Measurements from ENCODE around the gene PEAK1.

DNA sequence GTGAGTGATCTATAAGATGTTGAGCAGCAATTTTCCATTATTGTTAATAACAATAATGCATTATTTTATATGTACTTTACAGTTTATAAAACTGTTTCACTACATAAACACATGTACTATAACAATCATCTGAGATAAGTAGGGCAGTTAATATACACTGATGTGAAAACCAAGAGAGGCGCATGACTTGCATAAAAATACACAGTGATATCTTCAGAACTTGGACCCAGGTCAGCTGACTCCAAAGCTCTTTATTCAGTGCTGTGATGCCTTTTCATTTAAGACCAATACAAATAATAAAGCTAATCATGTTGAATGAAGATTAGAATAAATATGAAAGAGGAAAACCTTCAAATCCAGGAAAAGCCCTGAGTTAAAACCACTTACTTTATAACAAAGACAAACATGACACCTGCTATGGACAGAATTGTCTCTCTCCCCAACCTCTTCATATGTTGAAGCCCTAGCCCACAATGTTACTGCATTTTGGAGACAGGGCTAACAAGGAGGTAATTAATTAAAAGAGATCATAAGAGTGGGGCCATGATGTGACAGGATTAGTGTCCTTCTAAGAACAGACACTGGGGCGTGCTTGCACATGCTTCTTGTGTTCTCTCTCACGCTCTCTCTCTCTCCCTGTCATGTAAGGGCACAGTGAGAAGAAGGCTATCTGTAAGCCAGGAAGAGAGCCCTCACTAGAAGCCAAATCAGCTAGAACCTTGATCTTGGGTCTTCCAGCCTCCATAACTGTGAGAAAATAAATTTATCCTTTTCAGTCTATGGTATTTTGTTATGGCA, 293.2 kb downstream of the PEAK1 start:
- TF ChIP-seq, protein P1, sequence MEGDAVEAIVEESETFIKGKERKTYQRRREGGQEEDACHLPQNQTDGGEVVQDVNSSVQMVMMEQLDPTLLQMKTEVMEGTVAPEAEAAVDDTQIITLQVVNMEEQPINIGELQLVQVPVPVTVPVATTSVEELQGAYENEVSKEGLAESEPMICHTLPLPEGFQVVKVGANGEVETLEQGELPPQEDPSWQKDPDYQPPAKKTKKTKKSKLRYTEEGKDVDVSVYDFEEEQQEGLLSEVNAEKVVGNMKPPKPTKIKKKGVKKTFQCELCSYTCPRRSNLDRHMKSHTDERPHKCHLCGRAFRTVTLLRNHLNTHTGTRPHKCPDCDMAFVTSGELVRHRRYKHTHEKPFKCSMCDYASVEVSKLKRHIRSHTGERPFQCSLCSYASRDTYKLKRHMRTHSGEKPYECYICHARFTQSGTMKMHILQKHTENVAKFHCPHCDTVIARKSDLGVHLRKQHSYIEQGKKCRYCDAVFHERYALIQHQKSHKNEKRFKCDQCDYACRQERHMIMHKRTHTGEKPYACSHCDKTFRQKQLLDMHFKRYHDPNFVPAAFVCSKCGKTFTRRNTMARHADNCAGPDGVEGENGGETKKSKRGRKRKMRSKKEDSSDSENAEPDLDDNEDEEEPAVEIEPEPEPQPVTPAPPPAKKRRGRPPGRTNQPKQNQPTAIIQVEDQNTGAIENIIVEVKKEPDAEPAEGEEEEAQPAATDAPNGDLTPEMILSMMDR (IDR thresholded peaks at IDR 0.05 in 2 of 3, conservative IDR thresholded peaks at IDR 0.05 in 1 of 3; ENCODE audit: insufficient read depth in 2 of 3, low read depth in 1 of 3, low read length in 3 of 3) = no peak
- TF ChIP-seq, protein P2, sequence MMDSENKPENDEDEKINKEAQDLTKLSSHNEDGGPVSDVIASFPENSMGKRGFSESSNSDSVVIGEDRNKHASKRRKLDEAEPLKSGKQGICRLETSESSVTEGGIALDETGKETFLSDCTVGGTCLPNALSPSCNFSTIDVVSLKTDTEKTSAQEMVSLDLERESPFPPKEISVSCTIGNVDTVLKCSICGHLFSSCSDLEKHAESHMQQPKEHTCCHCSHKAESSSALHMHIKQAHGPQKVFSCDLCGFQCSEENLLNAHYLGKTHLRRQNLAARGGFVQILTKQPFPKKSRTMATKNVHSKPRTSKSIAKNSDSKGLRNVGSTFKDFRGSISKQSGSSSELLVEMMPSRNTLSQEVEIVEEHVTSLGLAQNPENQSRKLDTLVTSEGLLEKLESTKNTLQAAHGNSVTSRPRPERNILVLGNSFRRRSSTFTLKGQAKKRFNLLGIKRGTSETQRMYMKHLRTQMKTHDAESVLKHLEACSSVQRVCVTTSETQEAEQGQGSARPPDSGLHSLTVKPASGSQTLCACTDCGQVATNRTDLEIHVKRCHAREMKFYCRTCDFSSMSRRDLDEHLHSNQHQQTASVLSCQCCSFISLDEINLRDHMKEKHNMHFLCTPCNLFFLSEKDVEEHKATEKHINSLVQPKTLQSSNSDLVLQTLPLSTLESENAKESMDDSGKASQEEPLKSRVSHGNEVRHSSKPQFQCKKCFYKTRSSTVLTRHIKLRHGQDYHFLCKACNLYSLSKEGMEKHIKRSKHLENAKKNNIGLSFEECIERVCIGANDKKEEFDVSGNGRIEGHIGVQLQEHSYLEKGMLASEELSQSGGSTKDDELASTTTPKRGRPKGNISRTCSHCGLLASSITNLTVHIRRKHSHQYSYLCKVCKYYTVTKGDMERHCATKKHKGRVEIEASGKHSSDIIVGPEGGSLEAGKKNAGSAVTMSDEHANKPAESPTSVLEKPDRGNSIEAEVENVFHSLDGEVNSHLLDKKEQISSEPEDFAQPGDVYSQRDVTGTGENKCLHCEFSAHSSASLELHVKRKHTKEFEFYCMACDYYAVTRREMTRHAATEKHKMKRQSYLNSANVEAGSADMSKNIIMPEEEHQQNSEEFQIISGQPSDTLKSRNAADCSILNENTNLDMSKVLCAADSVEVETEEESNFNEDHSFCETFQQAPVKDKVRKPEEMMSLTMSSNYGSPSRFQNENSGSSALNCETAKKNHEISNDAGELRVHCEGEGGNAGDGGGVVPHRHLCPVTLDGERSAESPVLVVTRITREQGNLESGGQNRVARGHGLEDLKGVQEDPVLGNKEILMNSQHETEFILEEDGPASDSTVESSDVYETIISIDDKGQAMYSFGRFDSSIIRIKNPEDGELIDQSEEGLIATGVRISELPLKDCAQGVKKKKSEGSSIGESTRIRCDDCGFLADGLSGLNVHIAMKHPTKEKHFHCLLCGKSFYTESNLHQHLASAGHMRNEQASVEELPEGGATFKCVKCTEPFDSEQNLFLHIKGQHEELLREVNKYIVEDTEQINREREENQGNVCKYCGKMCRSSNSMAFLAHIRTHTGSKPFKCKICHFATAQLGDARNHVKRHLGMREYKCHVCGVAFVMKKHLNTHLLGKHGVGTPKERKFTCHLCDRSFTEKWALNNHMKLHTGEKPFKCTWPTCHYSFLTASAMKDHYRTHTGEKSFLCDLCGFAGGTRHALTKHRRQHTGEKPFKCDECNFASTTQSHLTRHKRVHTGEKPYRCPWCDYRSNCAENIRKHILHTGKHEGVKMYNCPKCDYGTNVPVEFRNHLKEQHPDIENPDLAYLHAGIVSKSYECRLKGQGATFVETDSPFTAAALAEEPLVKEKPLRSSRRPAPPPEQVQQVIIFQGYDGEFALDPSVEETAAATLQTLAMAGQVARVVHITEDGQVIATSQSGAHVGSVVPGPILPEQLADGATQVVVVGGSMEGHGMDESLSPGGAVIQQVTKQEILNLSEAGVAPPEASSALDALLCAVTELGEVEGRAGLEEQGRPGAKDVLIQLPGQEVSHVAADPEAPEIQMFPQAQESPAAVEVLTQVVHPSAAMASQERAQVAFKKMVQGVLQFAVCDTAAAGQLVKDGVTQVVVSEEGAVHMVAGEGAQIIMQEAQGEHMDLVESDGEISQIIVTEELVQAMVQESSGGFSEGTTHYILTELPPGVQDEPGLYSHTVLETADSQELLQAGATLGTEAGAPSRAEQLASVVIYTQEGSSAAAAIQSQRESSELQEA (IDR thresholded peaks at IDR 0.05; ENCODE audit: low read depth) = no peak
- TF ChIP-seq MEF2D (tag; conservative IDR thresholded peaks at IDR 0.05; ENCODE audit: low read depth) (no peak), PHB (CRISPR knock-in tag; IDR thresholded peaks at IDR 0.05) (no peak), HMGN3 (IDR thresholded peaks at IDR 0.05; ENCODE audit: borderline replicate concordance, extremely low read depth, insufficient read length, low read depth, low read length) (no peak), ZFP1 (CRISPR knock-in tag; IDR thresholded peaks at IDR 0.05) (no peak), ZNF24 (IDR thresholded peaks at IDR 0.05) (no peak)

Data from K562 (cell line).